DMS 273 (cell line): ENCODE measurements around the gene FXYD2.

Experiments
- DNase-seq: peaks from one replicate; lab custom pipeline; 2025; ENCODE audit not compliant: unreplicated experiment; lab: John Stamatoyannopoulos, UW

Gene FXYD2

DNA sequence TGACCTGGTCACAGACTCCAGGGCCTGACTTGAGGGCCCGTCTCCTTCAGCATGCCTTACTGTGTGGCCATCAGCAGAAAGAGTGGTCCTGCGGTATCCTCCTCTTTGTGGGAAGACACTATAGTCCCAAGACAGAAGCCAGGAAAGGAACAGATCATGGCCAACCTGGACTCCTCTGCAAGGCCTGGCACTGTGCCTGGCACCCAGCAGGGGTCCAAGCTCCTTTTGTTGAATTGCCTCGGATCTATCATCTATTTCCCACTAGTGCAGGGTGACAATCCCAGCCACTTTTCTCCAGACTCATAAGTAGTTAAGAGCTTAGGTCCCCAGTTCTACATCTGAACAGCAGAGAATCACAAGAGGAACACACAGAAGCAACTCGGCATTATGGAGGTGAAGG is 54.5 kb downstream of the FXYD2 start:
- peak; percentile 27 for DNase-seq
